NOMO-1 treated with dmso at 0.1 percent for 144 hours (cell line): Measurements from ENCODE around the gene ADNP.

Experiments used
- DNase-seq: peaks from one replicate; lab custom pipeline; 2025; ENCODE audit not compliant: unreplicated experiment; lab: John Stamatoyannopoulos, UW

The ADNP gene

DNA sequence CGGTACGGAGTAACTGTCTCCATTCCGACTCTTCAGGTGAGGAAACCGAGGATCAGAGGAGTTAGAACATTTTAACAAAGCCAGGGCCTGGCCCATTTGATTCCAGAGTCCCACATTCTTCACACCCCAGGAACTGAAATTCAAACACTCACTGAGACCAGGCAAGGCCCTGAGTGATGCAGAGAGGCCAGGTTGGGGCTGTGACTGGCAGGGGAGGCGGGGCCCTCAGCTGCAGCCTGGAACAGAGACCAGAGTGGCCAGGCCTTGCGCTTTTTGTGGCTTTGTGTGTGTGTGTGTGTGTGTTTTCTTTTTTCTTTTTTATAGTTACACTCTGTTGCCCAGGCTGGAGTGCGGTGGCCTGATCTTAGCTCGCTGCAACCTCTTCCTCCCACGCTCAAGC, 79.2 kb downstream of the ADNP start:
- no peak for DNase-seq

DNA sequence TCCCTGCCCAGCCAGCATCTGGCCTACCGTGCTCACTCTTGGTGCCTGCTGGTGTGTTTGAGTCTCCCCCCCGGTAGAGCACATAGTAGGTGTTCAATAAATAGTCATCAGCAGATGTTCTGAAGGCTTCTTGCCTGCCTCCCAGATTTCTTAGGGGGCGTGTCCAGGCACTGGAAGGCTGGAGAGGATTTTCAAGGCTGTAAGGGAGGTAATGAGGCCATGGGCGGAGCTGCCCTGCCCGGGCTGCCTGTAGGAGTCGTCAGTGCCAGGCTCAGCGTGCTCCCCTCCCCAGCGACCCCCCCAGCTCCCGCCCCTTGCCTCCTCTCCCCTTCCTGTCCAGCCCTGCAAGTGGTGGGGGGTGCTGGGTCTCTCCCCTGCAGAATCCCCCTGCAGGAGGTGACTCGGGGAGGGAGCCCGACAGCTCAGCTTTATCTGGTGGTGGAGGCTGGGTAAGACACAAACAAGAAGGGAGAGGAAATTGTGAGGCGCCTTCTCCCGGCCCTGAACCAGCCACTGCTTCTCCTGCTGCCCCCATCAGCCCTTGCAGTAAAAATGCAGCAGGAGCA, 80.4 kb downstream of the ADNP start:
- no peak for DNase-seq

DNA sequence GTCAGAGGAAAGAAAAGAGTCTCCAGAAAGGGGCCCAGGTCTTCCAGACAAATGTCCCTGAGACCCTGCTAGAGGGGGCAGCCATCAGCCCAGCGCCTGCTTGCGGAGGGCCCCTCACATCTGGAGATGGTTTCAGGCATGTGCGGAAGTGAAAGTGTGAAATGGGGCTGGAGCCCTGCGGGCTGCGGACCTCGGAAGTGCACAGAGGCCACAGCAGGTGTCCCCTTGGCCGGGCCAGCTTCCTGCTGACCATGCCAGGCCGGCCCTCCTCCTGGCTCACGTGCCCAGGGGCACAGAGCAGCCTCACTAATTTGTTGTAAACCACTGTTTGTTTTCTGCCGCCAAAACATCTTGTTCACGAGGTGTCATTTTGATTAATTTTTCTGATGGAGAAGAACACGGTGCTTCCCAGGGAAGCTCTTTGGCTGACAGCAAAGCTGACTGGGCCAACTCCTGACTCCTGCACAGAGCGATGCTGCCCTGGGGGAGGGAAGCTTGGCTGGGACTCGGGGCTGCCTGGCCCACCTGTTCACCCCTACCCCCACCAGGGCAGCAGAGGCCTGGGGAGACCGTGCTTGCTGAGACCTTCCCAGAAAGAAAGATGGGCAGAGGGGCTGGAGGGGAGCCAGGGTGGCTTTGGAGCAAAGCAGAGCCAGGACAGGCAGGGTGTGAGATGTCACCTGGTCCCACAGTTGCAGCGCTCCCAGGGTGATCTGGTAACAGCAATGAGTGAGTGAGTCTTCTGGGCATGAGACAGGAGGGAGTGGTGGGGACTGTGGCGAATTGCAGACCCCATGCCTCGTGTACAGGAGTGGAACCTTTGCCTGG, 82.2 kb downstream of the ADNP start:
- peak; percentile 9 for DNase-seq

DNA sequence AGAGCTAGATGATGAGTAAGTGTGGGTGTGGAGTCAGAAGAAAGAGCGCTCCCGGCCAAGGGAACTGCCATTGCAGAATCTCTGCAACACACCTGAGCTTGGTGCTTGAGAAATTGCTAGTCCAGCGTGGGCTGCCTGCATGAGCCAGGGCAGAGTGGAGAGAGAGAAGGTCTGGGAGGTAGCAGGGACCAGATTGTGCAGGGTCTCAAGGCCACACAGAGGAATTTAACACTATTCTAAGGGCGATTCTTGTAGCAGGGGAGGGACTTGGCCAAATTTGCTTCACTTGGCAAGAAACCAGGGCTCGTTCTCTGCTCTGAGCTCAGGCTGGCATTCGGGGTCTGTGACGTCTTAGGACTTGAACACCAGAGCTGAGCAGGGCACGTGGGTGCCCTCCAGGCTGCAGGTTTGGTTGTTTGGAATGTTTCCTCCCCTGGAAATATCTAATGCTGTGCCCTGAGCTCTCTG, 82.9 kb downstream of the ADNP start:
- DNase-seq, result no peak

DNA sequence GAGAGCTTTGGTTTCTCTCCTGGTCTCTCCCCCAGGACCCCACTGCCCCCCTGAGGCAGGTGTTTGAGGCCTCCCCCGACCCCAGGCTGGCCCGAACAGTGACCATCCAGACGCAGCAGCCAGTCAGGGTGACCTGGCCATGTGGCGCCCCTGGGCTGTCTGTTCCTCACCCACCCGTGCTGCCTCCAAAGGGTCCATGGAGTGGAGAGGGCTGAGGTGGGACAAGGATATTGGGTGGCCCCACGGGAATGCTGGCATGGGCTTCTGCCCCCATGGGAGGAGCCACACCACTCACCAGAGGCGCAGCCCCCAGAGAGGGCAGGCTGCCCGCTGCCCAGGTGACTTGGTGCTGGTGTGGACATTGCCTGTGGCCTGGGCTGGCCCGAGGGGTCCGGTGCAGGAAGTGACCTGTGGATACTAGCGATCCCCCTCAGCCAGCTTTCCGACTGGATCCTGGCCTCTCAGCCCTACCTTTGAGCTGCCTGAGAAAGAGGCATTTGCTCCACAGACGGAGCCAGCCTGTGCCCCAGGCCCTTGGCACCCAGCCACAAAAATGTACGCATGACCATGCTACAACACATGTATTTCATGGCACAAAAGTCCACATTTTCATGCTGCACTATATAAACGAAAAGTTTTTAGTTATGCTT, 85.5 kb downstream of the ADNP start:
- no peak for DNase-seq

DNA sequence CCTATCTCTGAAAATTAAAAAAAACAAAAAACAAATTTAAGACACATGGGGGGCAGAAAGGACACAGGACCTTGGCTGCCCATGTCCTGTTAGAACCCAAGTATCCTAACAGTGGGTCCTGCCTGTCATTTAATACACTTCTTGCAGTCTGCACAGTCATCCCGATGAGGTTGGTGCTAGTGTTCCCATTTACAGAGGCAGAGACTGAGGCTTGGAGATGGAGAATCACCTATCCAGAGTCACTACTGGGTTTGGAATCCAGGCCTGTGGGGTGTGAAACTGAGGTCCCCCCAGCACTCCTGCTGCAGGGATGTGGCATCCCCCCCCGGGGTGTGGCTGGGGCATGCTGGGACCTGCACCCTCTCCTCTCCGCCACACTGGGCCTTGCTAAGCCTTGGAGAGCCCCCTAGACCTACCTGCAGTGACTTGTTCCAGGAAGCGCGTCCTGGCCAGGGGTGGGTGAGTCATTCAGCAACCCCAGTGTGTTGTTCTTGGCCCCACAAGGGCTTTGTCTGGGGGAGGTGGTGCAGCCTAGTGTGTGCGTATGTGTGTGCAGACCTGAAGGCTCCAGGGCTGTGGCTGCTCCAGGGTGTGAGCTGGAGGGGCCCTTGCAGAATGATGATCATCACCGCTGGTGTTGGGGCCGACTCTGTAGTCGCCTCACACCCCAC, 86.7 kb downstream of the ADNP start:
- no peak for DNase-seq

DNA sequence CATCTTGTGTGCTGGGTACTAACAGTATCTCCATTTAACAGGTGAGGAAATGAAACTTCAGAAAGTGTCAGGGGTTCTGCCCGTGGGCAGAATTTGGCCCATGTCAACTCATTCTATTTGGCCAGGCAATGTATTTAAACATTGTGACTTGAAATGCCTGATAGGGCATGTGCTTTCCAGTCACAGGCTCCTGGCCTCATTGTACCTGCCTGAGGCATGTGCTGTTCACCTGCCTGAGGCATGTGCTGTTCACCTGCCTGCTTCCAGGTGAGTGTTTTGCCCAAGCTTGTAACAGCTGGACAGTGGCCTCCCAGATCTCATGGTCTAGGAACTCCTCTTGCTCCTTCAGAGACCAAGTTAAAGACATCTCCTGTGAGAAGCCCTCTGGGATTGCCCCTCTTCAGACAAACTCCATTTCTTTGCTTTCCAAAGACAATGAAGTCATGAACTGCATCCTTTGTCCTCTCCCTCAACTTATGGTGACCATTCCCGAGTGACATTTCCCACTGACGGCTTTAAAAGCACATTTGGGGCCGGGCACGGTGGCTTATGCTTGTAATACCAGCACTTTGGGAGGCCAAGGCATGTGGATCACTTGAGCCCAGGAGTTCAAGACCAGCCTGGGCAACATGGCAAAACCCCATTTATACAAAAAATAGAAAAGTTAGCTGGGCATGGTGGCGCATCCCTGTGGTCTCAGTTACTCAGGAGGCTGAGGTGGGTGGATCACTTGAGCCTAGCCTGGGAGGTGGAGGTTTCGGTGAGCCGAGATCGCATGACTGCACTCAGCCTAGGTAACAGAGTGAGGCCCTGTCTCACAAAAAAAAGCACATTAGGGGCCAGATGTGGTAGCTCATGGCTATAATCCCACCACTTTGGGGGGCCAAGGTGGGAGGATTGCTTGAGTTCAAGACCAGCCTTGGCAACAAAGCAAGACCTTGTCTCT, 87.6 kb downstream of the ADNP start:
- no peak for DNase-seq

DNA sequence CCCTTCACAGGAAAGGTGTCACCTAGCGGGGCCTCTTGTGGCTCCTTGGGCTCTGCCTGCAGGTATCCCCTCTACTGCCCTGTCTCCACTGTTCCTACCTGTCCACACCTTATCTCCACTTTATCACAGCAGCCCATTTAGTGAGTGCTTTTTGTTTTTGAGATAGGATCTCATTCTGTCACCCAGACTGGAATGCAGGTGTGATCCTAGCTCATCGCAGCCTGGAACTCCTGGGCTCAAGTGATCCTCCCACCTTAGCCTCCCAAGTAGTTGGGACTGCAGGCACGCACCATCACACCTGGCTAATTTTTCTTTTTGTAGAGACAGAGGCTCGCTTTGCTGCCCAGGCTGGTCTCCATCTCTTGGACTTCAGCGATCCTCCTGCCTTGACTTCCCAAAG, 88.4 kb downstream of the ADNP start:
- DNase-seq, result no peak
